ENCODE results near the gene CPEB1. TPM values are rescaled to one million over a fixed set of nuclear protein-coding genes. Genes with fewer than 3 reads are reported as not detected.
A peak's percentile ranks its signal among the peaks of the same experiment; 100 is the strongest.

Gene CPEB1
- total and polyA plus RNA-seq, 2 of the 13 experiments (the other 11 are each of a cell fraction or from before 2014, with no cell fraction given), result 0.03 to 0.07 TPM

- TF ChIP-seq, protein P1, sequence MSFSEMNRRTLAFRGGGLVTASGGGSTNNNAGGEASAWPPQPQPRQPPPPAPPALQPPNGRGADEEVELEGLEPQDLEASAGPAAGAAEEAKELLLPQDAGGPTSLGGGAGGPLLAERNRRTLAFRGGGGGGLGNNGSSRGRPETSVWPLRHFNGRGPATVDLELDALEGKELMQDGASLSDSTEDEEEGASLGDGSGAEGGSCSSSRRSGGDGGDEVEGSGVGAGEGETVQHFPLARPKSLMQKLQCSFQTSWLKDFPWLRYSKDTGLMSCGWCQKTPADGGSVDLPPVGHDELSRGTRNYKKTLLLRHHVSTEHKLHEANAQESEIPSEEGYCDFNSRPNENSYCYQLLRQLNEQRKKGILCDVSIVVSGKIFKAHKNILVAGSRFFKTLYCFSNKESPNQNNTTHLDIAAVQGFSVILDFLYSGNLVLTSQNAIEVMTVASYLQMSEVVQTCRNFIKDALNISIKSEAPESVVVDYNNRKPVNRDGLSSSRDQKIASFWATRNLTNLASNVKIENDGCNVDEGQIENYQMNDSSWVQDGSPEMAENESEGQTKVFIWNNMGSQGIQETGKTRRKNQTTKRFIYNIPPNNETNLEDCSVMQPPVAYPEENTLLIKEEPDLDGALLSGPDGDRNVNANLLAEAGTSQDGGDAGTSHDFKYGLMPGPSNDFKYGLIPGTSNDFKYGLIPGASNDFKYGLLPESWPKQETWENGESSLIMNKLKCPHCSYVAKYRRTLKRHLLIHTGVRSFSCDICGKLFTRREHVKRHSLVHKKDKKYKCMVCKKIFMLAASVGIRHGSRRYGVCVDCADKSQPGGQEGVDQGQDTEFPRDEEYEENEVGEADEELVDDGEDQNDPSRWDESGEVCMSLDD (CRISPR knock-in tag; IDR thresholded peaks at IDR 0.05; ENCODE audit: borderline replicate concordance), result no peak
- TF ChIP-seq SP1 (IDR thresholded peaks at IDR 0.05) (no peak), SP1 (CRISPR knock-in tag; IDR thresholded peaks at IDR 0.05) (no peak), EHMT2 (IDR thresholded peaks at IDR 0.05; ENCODE audit: borderline replicate concordance, low read depth, low read length) (no peak), ZNF230 (CRISPR knock-in tag; IDR thresholded peaks at IDR 0.05) (peak; percentile 70; the same call in 1 of the 2 replicates), ATF5 (CRISPR knock-in tag; IDR thresholded peaks at IDR 0.05; ENCODE audit: low read depth) (no peak), SMAD3 (CRISPR knock-in tag; IDR thresholded peaks at IDR 0.05) (no peak), RBM22 (optimal IDR thresholded peaks at IDR 0.05; ENCODE audit: low read length) (no peak), ETV5 (CRISPR knock-in tag; IDR thresholded peaks at IDR 0.05; ENCODE audit: borderline replicate concordance) (no peak), ZSCAN31 (CRISPR knock-in tag; IDR thresholded peaks at IDR 0.05; ENCODE audit: low read depth) (no peak), KAT7 (CRISPR knock-in tag; IDR thresholded peaks at IDR 0.05; ENCODE audit: borderline replicate concordance) (no peak), AKAP8 (CRISPR knock-in tag; IDR thresholded peaks at IDR 0.05) (no peak), ZBTB7A (CRISPR knock-in tag; IDR thresholded peaks at IDR 0.05) (no peak), ZNF253 (CRISPR knock-in tag; IDR thresholded peaks at IDR 0.05; ENCODE audit: borderline replicate concordance) (no peak), SMC3 (IDR thresholded peaks at IDR 0.05; ENCODE audit: low read length) (peak; percentile 42; the same call in 1 of the 2 replicates), SALL1 (CRISPR knock-in tag; IDR thresholded peaks at IDR 0.05) (peak; percentile 72), ZNF691 (CRISPR knock-in tag; IDR thresholded peaks at IDR 0.05; ENCODE audit: borderline replicate concordance, low read depth) (0 out of 2 replicates have a peak, but pooled peaks have one; percentile 36), ZNF33A (CRISPR knock-in tag; IDR thresholded peaks at IDR 0.05; ENCODE audit: borderline replicate concordance) (no peak)
- TF ChIP-seq, protein P2, sequence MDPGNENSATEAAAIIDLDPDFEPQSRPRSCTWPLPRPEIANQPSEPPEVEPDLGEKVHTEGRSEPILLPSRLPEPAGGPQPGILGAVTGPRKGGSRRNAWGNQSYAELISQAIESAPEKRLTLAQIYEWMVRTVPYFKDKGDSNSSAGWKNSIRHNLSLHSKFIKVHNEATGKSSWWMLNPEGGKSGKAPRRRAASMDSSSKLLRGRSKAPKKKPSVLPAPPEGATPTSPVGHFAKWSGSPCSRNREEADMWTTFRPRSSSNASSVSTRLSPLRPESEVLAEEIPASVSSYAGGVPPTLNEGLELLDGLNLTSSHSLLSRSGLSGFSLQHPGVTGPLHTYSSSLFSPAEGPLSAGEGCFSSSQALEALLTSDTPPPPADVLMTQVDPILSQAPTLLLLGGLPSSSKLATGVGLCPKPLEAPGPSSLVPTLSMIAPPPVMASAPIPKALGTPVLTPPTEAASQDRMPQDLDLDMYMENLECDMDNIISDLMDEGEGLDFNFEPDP (CRISPR knock-in tag; conservative IDR thresholded peaks at IDR 0.05), result no peak
- TF ChIP-seq, protein P3, sequence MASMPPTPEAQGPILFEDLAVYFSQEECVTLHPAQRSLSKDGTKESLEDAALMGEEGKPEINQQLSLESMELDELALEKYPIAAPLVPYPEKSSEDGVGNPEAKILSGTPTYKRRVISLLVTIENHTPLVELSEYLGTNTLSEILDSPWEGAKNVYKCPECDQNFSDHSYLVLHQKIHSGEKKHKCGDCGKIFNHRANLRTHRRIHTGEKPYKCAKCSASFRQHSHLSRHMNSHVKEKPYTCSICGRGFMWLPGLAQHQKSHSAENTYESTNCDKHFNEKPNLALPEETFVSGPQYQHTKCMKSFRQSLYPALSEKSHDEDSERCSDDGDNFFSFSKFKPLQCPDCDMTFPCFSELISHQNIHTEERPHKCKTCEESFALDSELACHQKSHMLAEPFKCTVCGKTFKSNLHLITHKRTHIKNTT (CRISPR knock-in tag; IDR thresholded peaks at IDR 0.05), result no peak
- TF ChIP-seq, protein P4, sequence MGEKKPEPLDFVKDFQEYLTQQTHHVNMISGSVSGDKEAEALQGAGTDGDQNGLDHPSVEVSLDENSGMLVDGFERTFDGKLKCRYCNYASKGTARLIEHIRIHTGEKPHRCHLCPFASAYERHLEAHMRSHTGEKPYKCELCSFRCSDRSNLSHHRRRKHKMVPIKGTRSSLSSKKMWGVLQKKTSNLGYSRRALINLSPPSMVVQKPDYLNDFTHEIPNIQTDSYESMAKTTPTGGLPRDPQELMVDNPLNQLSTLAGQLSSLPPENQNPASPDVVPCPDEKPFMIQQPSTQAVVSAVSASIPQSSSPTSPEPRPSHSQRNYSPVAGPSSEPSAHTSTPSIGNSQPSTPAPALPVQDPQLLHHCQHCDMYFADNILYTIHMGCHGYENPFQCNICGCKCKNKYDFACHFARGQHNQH (CRISPR knock-in tag; IDR thresholded peaks at IDR 0.05), result no peak
Measured at GRCh38 chr15:82530606-82531379, 116.4 kb downstream of the CPEB1 start (continued).

Data from HepG2 (cell line).